ENCODE results near the gene NTRK1. TPM values are rescaled to one million over a fixed set of nuclear protein-coding genes. Genes with fewer than 3 reads are reported as not detected.
A peak's percentile ranks its signal among the peaks of the same experiment; 100 is the strongest.

Gene NTRK1
- total RNA-seq, 2 experiments from 2014 or later, result 9.9 TPM

DNA sequence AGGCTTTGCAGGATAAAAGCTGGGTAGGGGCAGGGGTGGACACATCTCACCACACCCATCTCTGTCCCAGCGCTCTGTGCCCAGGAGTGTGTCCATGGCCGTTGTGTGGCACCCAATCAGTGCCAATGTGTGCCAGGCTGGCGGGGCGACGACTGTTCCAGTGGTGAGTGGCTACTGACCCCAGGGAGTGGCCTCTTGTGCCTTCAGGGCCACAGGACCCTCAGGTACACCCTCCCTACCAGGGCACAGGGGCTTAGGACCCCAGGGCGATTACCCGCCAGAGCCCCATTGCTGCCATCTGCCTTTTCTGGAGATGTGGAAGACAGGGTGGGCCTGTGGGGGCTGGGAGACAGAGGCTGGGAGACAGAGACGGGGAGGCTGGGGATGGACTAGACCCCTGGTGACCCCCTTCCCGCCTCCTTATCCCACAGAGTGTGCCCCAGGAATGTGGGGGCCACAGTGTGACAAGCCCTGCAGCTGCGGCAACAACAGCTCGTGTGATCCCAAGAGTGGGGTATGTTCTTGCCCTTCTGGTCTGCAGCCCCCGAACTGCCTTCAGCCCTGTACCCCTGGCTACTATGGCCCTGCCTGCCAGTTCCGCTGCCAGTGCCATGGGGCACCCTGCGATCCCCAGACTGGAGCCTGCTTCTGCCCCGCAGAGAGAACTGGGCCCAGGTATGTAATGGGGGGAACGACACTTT, 45.7 kb downstream of the NTRK1 start:
- POLR2A ChIA-PET, result no interaction called here
- CTCF ChIA-PET, result no interaction called here
- Mint-ChIP-seq H3K4me3 (no peak overlapping the region), H3K36me3 (ENCODE audit: low read depth) (no peaks in the 10 kb centered on the region), H3K27ac (no peak overlapping the region), H3K27me3 (ENCODE audit: low read depth) (no peaks in the 10 kb centered on the region), H3K4me1 (ENCODE audit: low read depth) (peaks cover 5% of the 10 kb centered on the region), H3K9me3 (ENCODE audit: insufficient read depth) (no peaks in the 10 kb centered on the region)
- DNase-seq, result no peak
- ATAC-seq, result no peak

DNA sequence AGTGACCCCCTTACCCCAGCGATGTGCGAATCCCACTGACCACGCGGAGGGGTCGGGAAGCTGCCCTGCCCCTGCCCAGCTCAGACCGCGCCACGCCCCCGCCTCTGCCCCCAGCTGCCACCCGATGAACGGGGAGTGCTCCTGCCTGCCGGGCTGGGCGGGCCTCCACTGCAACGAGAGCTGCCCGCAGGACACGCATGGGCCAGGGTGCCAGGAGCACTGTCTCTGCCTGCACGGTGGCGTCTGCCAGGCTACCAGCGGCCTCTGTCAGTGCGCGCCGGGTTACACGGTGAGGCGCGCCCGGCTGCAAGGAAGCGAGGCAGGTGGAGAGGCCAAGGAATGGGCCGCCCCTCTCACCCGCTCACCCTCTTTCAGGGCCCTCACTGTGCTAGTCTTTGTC, 47.9 kb downstream of the NTRK1 start:
- no peak for ATAC-seq

DNA sequence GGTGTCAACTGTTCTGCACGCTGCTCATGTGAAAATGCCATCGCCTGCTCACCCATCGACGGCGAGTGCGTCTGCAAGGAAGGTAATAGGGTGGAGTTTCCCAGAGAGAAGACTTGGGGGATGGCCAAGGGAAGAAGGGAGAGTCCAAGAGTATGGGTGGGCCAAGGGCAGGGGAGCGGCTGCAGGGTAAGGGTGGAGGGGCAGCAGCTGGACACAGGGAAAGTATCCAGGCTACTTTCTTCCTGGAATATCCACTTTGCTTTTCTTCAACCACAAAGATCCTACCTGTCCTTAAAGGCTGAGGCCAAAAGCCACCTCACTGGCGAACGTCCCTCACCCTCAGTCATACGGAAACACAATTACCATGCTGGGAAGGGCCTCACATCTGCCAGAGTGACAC, 48.3 kb downstream of the NTRK1 start:
- Mint-ChIP-seq H3K4me3 (no peak overlapping the region), H3K27ac (no peak overlapping the region), H3K27me3 (ENCODE audit: low read depth) (no peaks in the 10 kb centered on the region), H3K36me3 (ENCODE audit: low read depth) (no peaks in the 10 kb centered on the region), H3K4me1 (ENCODE audit: low read depth) (peaks cover 5% of the 10 kb centered on the region), H3K9me3 (ENCODE audit: insufficient read depth) (no peaks in the 10 kb centered on the region)
- ATAC-seq (no peak), DNase-seq (no peak)
- ChIA-PET POLR2A (no interaction called here), CTCF (interaction anchor here (0.7 to 2.8 kb wide), 5 partner anchors 14 to 52 kb away, joined by 3 to 11 read pairs (median 4); no protein-coding TSS in a partner anchor)

More for the DNA sequence above, 47.9 kb downstream of the NTRK1 start:
- Mint-ChIP-seq H3K4me1 (ENCODE audit: low read depth) (peaks cover 5% of the 10 kb centered on the region), H3K27ac (no peak overlapping the region), H3K27me3 (ENCODE audit: low read depth) (no peaks in the 10 kb centered on the region), H3K4me3 (no peak overlapping the region), H3K9me3 (ENCODE audit: insufficient read depth) (no peaks in the 10 kb centered on the region), H3K36me3 (ENCODE audit: low read depth) (no peaks in the 10 kb centered on the region)
- ChIA-PET POLR2A (no interaction called here), CTCF (interaction anchor here (0.9 to 2.8 kb wide), 3 partner anchors 14 to 26 kb away, joined by 3 to 11 read pairs (median 8); no protein-coding TSS in a partner anchor)
- DNase-seq, result no peak

DNA sequence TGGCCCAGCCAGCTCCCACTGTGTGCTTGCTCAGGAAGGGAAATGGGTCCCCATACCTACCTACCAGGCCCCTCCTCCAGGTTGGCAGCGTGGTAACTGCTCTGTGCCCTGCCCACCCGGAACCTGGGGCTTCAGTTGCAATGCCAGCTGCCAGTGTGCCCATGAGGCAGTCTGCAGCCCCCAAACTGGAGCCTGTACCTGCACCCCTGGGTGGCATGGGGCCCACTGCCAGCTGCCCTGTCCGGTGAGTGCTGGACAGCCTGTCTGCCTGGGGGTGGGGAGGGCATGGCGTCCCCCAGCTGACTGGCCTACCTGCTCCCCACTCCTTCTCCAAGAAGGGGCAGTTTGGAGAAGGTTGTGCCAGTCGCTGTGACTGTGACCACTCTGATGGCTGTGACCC, 49.0 kb downstream of the NTRK1 start:
- peaks cover 5% of the 10 kb centered on the region for H3K4me1 Mint-ChIP-seq (ENCODE audit: low read depth)
- ChIA-PET POLR2A (no interaction called here), CTCF (interaction anchor here (0.7 to 2.8 kb wide), 10 partner anchors 10 to 162 kb away, joined by 3 to 11 read pairs (median 4); no protein-coding TSS in a partner anchor)
- H3K9me3 Mint-ChIP-seq (ENCODE audit: insufficient read depth), result no peaks in the 10 kb centered on the region
- ATAC-seq (no peak), DNase-seq (no peak)
- H3K27me3 Mint-ChIP-seq (ENCODE audit: low read depth), result peaks cover 2% of the 10 kb centered on the region
- no peak overlapping the region for H3K4me3 Mint-ChIP-seq
- no peak overlapping the region for H3K27ac Mint-ChIP-seq
- H3K36me3 Mint-ChIP-seq (ENCODE audit: low read depth), result no peaks in the 10 kb centered on the region

DNA sequence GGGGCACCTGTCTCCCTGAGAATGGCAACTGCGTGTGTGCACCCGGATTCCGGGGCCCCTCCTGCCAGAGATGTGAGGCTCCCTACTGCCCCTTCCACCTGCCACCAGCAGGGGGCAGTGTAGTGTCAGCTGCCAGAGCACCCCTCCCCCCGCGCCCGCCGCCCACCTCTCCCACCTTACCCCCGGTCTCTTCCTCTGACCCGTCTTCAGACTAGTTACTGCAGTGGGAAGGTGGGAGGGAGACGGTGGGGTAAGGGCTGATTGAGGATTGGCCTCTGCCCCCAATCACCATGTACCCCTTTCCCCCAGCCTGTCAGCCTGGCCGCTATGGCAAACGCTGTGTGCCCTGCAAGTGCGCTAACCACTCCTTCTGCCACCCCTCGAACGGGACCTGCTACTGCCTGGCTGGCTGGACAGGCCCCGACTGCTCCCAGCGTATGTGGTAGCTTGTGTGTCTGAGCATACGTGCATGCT, 49.7 kb downstream of the NTRK1 start:
- Mint-ChIP-seq H3K27me3 (ENCODE audit: low read depth) (peaks cover 3% of the 10 kb centered on the region), H3K36me3 (ENCODE audit: low read depth) (no peaks in the 10 kb centered on the region), H3K27ac (no peak overlapping the region), H3K4me3 (no peak overlapping the region), H3K4me1 (ENCODE audit: low read depth) (peaks cover 5% of the 10 kb centered on the region), H3K9me3 (ENCODE audit: insufficient read depth) (no peaks in the 10 kb centered on the region)
- CTCF ChIA-PET, result interaction anchor here (0.7 to 2.8 kb wide), 13 partner anchors 9 to 203 kb away, joined by 3 to 11 read pairs (median 4); partner anchors contain the start of gene MRPL24
- DNase-seq (peak; percentile 69), ATAC-seq (no peak)
- POLR2A ChIA-PET, result no interaction called here

DNA sequence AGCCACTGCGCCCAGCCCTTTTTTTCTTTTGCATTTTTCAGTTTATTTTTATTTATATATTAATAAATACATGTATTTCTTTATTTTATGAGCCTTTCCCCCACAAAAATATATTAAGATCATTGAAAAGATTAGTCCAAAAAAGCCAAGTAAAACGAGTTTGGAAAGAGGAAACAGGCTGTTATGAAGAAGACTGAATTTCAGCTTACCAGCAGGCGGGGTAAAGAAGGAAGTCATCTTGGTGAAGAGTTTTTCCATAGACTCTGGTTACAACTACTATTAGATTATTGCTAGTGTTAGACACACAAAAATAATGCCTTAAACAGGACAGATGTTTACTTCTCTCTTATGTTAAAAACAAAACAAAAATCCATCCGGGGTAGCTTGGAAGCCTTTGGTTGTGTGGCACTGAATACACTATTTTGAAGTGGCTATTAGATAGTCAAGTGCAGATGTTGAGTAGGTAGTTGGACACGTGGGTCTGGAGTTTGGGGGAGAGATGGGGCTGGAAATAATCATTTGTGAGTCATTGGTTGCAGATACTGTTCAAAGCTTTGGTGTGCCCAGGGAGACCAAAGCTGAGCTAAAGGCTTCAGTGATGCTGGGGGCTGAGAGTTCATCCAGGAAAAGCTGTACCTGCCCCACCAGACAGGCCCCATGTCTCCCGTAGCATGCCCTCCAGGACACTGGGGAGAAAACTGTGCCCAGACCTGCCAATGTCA, 51.1 kb downstream of the NTRK1 start:
- H3K27me3 Mint-ChIP-seq (ENCODE audit: low read depth), result peaks cover 11% of the 10 kb centered on the region
- no peak overlapping the region for H3K27ac Mint-ChIP-seq
- peaks cover 5% of the 10 kb centered on the region for H3K4me1 Mint-ChIP-seq (ENCODE audit: low read depth)
- no peaks in the 10 kb centered on the region for H3K9me3 Mint-ChIP-seq (ENCODE audit: insufficient read depth)
- CTCF ChIA-PET, result interaction anchor here (0.9 to 2.1 kb wide), 10 partner anchors 8 to 250 kb away, joined by 3 to 5 read pairs (median 4); partner anchors contain the start of gene NTRK1
- H3K36me3 Mint-ChIP-seq (ENCODE audit: low read depth), result no peaks in the 10 kb centered on the region
- no peak overlapping the region for H3K4me3 Mint-ChIP-seq
- no peak for ATAC-seq
- POLR2A ChIA-PET, result interaction anchor here (0.6 kb wide), 1 partner anchor 12 kb away, joined by 4 read pairs; no protein-coding TSS in a partner anchor
- no peak for DNase-seq

DNA sequence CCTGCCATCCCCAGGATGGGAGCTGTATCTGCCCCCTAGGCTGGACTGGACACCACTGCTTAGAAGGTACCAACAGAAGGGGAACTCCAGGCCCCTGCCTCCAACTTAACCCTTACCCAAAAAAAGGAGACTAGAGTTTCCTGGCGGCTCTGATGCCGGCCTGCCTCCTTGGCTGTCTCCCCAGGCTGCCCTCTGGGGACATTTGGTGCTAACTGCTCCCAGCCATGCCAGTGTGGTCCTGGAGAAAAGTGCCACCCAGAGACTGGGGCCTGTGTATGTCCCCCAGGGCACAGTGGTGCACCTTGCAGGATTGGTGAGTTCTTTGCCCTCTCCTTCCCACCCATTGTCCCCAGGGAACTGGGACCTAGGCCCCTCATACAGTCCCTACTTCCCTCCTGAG, 51.6 kb downstream of the NTRK1 start:
- Mint-ChIP-seq H3K27me3 (ENCODE audit: low read depth) (peaks cover 14% of the 10 kb centered on the region), H3K9me3 (ENCODE audit: insufficient read depth) (no peaks in the 10 kb centered on the region), H3K36me3 (ENCODE audit: low read depth) (no peaks in the 10 kb centered on the region), H3K4me3 (no peak overlapping the region), H3K27ac (no peak overlapping the region), H3K4me1 (ENCODE audit: low read depth) (no peaks in the 10 kb centered on the region)
- DNase-seq (no peak), ATAC-seq (no peak)
- POLR2A ChIA-PET, result interaction anchor here (0.6 kb wide), 1 partner anchor 11 kb away, joined by 4 read pairs; no protein-coding TSS in a partner anchor
- CTCF ChIA-PET, result interaction anchor here (0.9 to 2.1 kb wide), 6 partner anchors 7 to 162 kb away, joined by 3 to 4 read pairs (median 4); partner anchors contain the start of gene NTRK1

DNA sequence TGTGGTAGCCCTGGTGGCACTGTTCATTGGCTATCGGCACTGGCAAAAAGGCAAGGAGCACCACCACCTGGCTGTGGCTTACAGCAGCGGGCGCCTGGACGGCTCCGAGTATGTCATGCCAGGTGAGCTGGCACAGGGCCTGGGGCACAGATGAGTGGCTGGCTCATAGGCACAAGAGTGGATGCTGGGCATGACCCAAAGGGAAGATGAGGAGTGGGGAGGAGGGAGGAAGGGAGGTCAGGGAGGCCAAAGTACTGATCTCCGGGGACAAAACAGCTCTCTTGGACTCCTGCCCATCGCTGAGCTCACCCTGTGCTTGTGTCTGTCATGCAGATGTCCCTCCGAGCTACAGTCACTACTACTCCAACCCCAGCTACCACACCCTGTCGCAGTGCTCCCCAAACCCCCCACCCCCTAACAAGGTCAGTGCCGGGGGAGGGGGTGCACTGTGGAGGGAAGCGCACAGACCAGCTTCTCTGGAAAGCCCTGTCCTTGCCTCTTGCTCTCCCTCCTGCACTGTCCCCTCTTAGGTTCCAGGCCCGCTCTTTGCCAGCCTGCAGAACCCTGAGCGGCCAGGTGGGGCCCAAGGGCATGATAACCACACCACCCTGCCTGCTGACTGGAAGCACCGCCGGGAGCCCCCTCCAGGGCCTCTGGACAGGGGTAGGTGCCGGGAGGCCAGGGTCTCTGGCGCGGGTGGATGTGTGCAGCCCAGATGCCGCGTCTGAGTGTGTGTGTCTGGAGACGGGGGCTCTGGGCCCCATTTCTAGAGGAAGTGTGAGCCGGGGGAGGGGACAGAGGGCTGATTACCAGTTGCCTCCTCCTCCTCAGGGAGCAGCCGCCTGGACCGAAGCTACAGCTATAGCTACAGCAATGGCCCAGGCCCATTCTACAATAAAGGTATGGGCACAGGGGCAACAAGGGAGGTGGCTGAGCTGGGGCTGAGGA, 52.5 kb downstream of the NTRK1 start:
- no peaks in the 10 kb centered on the region for H3K36me3 Mint-ChIP-seq (ENCODE audit: low read depth)
- no peak overlapping the region for H3K4me3 Mint-ChIP-seq
- peaks cover 17% of the 10 kb centered on the region for H3K27me3 Mint-ChIP-seq (ENCODE audit: low read depth)
- H3K27ac Mint-ChIP-seq, result no peak overlapping the region
- ChIA-PET POLR2A (interaction anchor here (0.6 kb wide), 1 partner anchor 43 kb away, joined by 5 read pairs; no protein-coding TSS in a partner anchor), CTCF (interaction anchor here (1.0 to 1.6 kb wide), 2 partner anchors 21 to 23 kb away, joined by 3 read pairs; no protein-coding TSS in a partner anchor)
- no peaks in the 10 kb centered on the region for H3K4me1 Mint-ChIP-seq (ENCODE audit: low read depth)
- ATAC-seq (no peak), DNase-seq (no peak)
- no peaks in the 10 kb centered on the region for H3K9me3 Mint-ChIP-seq (ENCODE audit: insufficient read depth)

DNA sequence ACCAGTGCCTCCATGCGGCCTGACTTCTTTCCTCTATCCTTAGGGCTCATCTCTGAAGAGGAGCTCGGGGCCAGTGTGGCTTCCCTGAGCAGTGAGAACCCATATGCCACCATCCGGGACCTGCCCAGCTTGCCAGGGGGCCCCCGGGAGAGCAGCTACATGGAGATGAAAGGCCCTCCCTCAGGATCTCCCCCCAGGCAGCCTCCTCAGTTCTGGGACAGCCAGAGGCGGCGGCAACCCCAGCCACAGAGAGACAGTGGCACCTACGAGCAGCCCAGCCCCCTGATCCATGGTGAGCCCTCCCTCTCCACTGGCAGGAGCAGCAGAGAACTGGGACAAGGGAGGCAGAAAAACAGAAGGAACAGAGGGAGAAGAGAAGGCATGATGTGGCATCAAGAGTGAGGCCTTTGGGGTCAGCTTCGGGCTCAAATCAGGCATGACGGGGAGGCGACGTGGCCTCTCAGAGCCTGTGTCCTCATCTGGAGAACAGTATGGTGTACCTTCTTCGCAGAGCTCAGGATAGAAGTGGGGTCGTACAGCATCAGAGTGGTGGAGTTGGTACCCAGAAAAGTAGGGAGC, 53.2 kb downstream of the NTRK1 start:
- H3K27me3 Mint-ChIP-seq (ENCODE audit: low read depth), result peaks cover 23% of the 10 kb centered on the region
- H3K9me3 Mint-ChIP-seq (ENCODE audit: insufficient read depth), result no peaks in the 10 kb centered on the region
- ChIA-PET CTCF (interaction anchor here (0.7 to 1.6 kb wide), 2 partner anchors 14 to 23 kb away, joined by 3 read pairs; no protein-coding TSS in a partner anchor), POLR2A (interaction anchor here (0.6 kb wide), 1 partner anchor 42 kb away, joined by 5 read pairs; no protein-coding TSS in a partner anchor)
- no peaks in the 10 kb centered on the region for H3K4me1 Mint-ChIP-seq (ENCODE audit: low read depth)
- H3K4me3 Mint-ChIP-seq, result no peak overlapping the region
- DNase-seq (no peak), ATAC-seq (no peak)
- no peaks in the 10 kb centered on the region for H3K36me3 Mint-ChIP-seq (ENCODE audit: low read depth)
- H3K27ac Mint-ChIP-seq, result no peak overlapping the region

DNA sequence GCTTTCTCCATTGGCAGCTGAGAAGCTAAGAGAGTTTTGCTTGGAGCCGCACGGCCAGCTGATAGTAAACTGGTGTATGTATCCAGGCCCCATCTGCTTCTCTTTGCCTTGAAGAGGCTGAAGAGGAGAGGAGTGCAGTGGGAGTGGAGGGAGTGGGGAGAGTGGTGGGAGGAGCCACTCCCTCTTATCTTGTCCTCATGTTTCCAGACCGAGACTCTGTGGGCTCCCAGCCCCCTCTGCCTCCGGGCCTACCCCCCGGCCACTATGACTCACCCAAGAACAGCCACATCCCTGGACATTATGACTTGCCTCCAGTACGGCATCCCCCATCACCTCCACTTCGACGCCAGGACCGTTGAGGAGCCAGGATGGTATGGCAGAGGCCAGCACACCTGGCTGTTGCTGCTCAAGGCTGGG, 53.8 kb downstream of the NTRK1 start:
- POLR2A ChIA-PET, result no interaction called here
- DNase-seq, result no peak
- ATAC-seq, result no peak
- H3K27ac Mint-ChIP-seq, result no peak overlapping the region
- H3K9me3 Mint-ChIP-seq (ENCODE audit: insufficient read depth), result no peaks in the 10 kb centered on the region
- no peak overlapping the region for H3K4me3 Mint-ChIP-seq
- H3K27me3 Mint-ChIP-seq (ENCODE audit: low read depth), result peaks cover 29% of the 10 kb centered on the region
- no peaks in the 10 kb centered on the region for H3K36me3 Mint-ChIP-seq (ENCODE audit: low read depth)
- H3K4me1 Mint-ChIP-seq (ENCODE audit: low read depth), result no peaks in the 10 kb centered on the region
- CTCF ChIA-PET, result interaction anchor here (0.7 to 1.6 kb wide), 2 partner anchors 14 to 24 kb away, joined by 3 read pairs; no protein-coding TSS in a partner anchor

All from activated CD8-positive, alpha-beta T cell treated with anti-CD3 and anti-CD28 coated beads, Interleukin-2, amount 10 ng/mL, durations not matched to agents 7 days and 5 days (primary cell).